B cell (primary cell): ENCODE measurements around the gene LRRC32. TPM values are rescaled to one million over a fixed set of nuclear protein-coding genes. Genes with fewer than 3 reads are reported as not detected.

Experiments used
- polyA plus RNA-seq: library from polyadenylated mRNA; depleted of rRNA; stranded (reverse); fragments of >200 nt; gene quantifications from 2 replicates; pipeline ENCODE4 v1.2.3, GENCODE V29; 2012
- total RNA-seq, 2 donors: library from RNA; stranded (reverse); fragments of 120-200 nt in 1 of 2; gene quantifications; 1 replicate in 1 of 2; 2 replicates in 1 of 2; pipeline versions ENCODE4 v1.2.3 to v1.2.4, GENCODE V29; 2013 to 2022

Gene LRRC32
- total and polyA plus RNA-seq, 2 donors (not counting 1 experiment from before 2014, with no cell fraction given): 0.60 to 1.4 TPM

Other genes starting within 250 kb of the LRRC32 start
- gene EMSY, start 225.7 kb downstream of the LRRC32 start, total RNA-seq: 54.0 and 59.7 TPM in 2 replicates
- 27.4 and 32.5 TPM in 2 replicates for gene EMSY, start 225.7 kb downstream of the LRRC32 start, polyA plus RNA-seq
- gene TSKU, start 112.6 kb upstream of the LRRC32 start, total RNA-seq: not detected in 2 replicates
- not detected in 2 replicates for gene TSKU, start 112.6 kb upstream of the LRRC32 start, polyA plus RNA-seq
- gene ACER3, start 190.2 kb upstream of the LRRC32 start, total RNA-seq: 11.3 and 12.9 TPM in 2 replicates
- 3.3 and 4.7 TPM in 2 replicates for gene ACER3, start 190.2 kb upstream of the LRRC32 start, polyA plus RNA-seq